Stimulated activated naive CD8-positive, alpha-beta T cell treated with anti-CD3 and anti-CD28 coated beads, Interleukin-15, Interleukin-2, amounts not matched to agents 100 U/mL and 50 U/mL, for 24 hours (primary cell): ENCODE results near the gene APPBP2.
A peak's percentile ranks its signal among the peaks of the same experiment; 100 is the strongest.
"Not testable (repeated sequence)": the region's sequence is repeated elsewhere in the genome, so short reads cannot be mapped to it uniquely, and the experiment has no call there.

Experiments used
- ATAC-seq: fragments of 150-1000 bp; cut with Tn5 transposase; one replicate; pipeline ENCODE4 v1.10.0; 2021
- DNase-seq: peaks from one replicate; pipeline ENCODE4 v3.0.0; 2021

APPBP2 gene

DNA sequence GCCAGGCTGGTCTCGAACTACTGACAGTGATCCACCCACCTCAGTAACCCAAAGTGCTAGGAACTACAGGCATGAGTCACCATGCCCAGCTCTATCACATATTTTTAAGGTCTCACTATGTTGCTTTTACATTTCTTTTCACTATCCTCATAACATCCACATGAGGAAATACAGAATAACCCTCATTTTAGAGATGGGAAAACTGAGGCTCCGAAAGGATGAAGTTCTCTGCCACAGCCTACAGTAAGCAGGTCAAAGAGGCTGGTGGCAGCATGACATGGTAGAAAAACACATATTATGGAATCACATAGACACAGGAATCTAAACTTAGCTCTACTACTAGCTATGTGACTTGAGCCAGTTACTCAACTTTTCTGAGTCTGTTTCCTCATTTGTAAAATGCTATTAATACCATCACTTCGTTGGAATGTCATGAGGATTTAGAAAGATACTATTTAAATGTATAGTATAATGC lies 32.2 kb downstream of the APPBP2 start:
- DNase-seq = no peak
- ATAC-seq = no peak

DNA sequence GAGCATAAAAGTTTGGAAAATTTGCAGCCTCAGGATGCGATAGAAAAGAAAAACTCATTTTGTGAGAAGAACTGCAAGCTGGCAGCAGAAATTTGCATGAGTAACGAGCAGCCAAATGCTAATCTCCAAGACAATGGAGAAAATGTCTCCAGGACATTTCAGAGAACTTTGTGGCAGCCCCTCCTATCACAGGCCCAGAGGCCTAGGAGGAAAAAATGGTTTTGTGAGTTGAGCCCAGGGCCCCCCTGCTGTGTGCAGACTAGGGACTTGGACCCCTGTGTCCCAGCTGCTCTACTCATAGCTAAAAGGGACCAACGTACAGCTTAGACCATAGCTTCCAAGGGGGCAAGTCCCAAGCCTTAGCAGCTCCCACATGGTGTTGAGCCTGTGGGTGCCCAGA lies 34.3 kb downstream of the APPBP2 start:
- no peak for ATAC-seq
- no peak for DNase-seq

DNA sequence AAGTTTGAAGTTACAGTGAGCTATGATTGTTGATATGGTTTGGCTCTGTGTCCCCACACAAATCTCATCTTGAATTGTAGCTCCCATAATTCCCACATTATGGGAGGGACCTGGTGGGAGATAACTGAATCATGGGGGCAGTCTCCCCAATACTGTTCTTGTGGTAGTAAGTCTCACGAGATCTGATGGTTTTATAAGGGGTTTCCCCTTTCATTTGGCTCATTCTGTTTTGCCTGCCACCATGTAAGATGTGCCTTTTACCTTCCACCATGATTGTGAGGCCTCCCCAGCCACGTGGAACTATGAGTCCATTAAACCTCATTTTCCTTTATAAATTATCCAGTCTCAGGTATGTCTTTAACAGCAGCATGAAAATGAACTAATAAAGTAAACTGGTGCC lies 35.4 kb downstream of the APPBP2 start:
- DNase-seq = not testable (repeated sequence)

DNA sequence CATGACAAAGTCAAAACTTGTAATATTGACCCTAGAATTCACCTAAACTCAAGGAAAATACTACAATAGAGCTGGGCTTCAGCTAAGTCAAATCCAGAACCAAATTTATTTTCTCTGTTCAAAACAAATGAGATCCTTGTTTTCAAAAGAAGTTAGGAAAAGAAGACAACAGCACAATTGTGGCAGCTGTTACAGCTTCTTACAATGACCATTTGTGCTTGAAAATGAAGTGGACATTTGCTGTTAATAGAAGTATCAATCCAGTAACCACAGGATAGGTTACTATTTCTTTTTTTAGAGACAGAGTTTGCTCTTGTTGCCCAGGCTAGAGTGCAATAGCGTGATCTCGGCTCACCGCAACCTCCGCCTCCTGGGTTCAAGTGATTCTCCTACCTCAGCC lies 44.4 kb downstream of the APPBP2 start:
- no peak for ATAC-seq

More for the DNA sequence above, 35.4 kb downstream of the APPBP2 start:
- not testable (repeated sequence) for ATAC-seq

DNA sequence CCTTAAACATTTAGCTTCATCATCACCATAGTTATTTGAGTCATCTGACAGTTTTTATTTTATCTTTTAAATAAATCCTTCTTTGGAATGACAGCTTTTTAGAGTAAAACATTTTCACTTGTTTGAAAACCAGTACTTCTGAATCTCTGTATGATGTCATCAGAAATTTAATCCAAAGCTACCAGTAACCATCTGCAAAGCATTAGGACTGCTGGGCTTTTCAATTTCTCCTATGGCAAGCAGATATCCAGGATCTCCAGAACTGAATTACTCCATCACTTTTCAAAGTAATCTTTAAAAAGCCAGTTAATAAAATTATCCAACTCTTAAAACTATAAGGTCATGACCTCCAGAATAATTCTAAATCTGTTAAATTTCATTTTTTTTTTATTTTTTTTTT lies 52.3 kb downstream of the APPBP2 start:
- ATAC-seq (no peak), DNase-seq (no peak)

More for the DNA sequence above, 44.4 kb downstream of the APPBP2 start:
- no peak for DNase-seq

DNA sequence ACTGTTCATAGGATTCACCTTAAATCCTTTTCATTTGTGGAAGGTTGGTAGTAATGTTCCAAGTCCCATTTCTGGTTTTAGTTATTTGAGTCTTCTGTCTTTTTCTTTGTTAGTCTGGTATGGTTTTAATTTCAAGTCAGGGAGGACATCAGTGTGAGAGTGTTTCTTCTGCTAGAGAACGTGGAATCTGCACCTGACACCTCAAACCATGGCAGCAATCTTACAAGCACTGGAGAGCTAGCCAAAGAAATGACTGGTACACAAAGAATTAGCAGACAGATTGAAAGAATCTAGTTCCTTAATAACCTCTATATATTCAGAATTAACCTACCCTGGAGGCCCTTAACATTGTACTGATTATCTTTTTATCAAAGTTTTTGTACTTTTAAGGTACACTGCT lies 53.6 kb downstream of the APPBP2 start:
- DNase-seq (no peak), ATAC-seq (no peak)

DNA sequence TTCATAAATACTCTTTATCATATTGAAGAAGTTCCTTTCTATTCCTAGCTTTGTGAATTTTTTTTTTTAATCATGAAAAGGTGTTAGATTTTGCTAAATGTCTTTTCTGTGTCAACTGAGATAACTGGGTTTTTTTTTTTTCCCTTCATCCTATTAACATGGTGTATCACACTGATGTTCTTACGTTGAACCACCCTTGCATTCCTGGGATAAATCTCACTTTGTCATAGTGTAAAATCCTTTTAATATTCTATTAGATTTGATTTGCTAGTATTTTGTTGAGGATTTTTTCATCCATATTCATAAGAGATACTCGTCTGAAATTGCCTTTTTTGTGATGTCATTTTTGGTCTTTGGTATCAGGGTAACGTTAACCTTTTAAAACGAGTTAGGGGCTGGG lies 54.6 kb downstream of the APPBP2 start:
- DNase-seq (no peak), ATAC-seq (no peak)

DNA sequence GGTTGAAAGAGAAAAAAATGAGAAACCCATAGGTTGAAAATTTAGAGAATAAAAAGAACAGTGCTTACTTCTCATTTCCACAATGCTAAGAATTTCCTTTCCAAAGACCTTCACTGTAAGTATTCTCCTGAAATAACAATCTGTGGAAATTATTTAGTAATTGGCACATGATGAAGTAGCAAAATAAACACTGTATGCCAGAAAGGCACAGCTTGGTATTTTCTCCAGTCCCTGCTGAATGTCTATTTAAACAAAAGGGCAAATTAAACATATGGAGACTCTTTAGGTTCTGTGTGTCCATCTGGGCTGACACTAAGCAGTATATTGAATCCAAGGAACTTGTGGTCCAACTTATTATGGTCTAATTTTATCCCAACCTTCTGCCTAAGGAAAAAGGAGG lies 57.7 kb downstream of the APPBP2 start:
- no peak for DNase-seq
- ATAC-seq = no peak

DNA sequence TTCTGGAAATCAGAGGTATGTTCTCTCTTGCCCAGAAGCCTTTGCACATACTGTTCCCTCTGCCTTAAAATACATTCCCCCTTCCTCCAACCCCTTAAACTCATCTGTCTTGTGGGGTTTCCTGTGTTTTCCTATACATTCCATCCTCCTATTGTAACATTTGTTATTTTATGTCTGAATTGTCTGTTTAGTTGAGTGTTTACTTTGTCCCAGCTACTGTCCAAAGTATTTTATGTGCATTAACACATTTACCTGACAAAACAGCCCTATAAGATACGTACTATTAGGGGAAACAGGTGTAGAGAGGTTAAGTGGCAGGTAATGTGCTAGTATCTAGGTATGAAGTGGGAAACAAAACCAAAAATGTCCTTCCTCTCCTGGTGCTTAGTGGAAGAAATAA lies 61.7 kb downstream of the APPBP2 start:
- DNase-seq = no peak
- ATAC-seq = no peak

DNA sequence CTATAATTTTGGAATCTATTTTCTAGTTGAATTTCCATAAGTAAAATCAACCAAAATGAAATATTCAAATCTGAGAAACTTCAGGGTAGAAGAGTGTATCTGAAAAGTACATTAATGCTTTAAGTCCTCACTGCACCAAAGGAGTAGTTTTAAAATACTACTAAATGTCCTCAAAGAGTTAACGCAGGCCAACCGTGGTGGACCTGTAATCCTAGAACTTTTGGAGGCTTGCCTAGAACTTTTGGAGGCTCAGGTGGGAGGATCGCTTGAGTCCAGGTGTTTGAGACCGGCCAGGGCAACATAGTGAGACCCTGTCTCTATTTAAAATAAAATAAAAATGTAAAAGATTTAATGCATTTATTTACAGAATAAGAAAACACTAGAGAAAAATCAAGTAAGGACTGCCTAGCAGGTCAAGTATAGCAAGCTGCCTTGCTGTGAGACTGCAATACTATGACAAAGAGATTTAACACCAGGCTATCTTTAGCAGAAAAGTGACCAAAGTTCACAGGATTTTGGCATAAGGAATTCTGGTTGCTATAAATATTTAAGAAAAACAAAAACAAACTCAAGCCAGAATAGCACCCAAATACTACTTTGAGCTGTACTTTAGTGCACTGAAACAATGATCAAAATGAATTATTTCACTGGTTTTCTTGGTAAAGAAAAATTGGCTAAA lies 62.7 kb downstream of the APPBP2 start:
- ATAC-seq = no peak
- DNase-seq = no peak

DNA sequence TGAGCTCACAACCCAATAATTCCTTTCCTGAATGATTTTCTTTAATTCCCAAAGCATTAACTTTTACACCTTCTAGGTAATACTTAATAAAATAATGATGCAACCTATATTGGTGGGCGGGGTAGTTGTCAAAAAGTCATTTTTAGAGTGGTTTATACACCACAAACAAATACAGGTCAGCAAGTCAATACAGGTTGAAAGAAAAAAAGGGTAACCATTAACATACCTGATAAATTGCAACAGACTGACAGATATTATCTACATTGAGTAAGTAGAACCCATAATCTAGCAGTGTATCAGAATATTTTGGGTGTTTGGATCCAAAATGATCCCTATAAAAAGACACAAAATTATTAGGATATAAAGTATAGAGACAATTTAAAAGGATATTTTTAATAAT lies 64.5 kb downstream of the APPBP2 start:
- no peak for ATAC-seq
- no peak for DNase-seq

DNA sequence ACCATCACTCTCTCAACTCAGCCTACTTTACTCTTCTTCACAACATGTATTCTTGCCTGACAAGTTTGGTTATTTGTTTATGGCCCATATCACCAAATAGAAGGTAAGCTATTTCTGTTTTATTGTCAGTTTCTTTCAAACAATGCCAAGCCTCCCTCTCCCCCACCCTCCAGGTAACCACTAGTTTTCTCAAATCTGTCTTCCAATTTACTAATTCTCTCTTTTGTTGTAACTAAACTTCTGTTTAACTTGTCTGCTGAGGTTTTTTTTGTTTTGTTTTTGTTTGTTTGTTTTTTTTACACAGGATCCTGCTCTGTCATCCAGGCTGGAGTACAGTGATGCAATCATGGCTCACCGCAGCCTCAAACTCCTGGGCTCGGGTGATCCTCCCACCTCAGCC lies 68.9 kb downstream of the APPBP2 start:
- DNase-seq = no peak
- ATAC-seq = no peak

DNA sequence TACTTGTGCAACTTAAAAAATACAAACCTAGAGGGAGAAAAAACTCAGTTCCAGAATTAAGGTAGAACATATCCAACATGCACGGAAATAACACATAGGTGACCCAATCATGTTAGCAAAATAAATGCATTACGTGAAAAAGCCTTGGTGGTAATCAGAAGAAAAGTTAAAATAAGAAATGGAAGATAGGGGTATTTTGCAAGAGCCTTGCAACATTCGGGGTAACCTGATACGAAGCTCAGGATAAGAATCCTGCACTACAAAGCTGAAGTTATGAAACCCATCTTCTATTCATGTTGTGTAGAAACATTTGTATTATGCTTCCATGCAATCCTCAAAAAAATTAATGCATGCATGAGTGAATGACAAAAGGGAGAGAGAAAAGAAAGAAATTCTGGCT lies 70.7 kb downstream of the APPBP2 start:
- DNase-seq (no peak), ATAC-seq (no peak)

DNA sequence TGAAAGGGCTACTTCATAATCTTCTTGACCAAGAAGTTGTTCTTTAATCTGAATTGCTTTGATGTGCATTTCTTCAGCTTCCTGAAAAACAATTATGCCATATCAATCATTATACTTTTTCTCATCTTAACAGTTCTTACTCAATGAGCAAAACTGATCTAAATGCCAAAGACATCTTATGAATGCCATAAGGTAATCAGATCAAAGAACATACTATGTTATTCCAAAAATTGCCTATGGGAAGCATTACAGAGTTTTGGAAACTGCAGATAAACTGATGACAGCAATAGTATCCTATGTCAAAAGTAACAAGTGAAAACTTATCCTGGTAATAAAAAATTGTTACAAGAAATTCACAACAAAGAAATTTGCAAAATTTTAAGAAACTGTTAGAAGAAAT lies 74.1 kb downstream of the APPBP2 start:
- ATAC-seq (no peak), DNase-seq (no peak)

DNA sequence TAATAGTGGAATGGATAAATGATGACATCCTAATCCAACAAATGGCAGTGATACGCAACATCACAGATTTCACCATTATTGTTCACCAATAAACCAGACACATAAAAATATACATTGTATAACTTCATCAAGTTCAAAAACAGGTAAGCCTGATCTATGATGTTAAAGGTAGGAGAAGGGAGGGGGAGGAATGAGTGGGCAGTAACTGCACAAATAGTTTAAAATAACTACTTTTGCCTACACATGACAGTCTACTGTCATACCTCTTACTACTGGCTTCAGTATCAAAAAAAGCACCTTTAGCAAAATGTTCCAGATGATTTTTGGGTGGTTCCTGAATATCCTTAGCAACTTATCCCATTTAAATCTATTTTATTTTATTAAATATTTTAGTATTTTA lies 75.0 kb downstream of the APPBP2 start:
- ATAC-seq (no peak), DNase-seq (no peak)

DNA sequence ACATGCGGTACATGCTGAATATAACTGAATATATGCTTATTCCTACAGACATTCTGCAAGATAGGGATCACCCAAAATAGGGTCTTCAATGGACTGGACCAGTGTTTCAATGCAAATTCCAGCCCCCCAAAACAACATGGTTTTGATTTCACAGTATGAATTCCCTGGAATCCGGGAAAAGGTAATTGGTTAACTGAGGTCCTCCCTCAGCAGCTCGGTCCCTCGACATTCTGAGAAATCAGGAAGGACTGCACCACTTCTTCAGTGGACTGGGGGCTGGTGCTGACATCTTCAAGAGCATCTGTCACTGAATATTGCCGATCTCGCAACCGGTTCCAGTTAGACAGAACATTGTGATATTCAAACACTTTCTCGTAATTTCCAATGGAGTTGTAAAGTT lies 78.7 kb downstream of the APPBP2 start:
- DNase-seq = no peak
- ATAC-seq = no peak

DNA sequence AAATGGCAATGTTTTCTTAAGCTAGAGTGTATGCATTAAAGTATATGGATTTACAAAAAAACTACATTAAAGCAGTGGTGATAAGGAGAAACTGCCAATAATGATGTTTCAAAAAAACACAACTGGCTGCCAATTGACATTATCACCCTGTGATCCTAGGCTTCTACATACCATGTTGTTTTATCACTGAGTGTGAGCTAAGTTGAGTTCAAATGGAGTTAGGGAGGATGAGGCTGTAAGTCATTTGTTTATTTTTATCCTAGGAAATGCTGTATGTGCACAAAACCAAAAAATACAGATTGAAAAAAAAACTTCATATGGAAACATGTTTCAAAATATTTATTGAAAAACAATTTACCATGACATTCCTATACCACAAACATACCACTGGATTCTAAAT lies 80.9 kb downstream of the APPBP2 start:
- DNase-seq = no peak
- ATAC-seq = no peak

DNA sequence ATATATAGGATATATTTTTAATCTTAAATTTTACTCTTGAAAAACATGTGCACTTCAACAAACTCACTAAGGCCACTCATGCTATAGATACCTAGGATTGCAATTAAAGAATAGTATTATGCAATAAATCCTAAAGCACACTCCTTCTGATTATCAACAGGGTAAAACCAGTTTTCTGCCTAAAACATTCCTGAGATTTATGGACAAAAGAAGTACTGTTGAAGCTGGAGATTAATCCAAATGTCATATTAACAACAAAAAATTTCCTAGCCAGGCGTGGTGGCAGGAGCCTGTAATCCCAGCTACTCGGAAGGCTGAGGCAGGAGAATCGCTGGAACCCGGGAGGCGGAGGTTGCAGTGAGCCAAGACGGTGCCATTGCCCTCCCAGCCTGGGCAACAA lies 82.3 kb downstream of the APPBP2 start:
- ATAC-seq (no peak), DNase-seq (no peak)

DNA sequence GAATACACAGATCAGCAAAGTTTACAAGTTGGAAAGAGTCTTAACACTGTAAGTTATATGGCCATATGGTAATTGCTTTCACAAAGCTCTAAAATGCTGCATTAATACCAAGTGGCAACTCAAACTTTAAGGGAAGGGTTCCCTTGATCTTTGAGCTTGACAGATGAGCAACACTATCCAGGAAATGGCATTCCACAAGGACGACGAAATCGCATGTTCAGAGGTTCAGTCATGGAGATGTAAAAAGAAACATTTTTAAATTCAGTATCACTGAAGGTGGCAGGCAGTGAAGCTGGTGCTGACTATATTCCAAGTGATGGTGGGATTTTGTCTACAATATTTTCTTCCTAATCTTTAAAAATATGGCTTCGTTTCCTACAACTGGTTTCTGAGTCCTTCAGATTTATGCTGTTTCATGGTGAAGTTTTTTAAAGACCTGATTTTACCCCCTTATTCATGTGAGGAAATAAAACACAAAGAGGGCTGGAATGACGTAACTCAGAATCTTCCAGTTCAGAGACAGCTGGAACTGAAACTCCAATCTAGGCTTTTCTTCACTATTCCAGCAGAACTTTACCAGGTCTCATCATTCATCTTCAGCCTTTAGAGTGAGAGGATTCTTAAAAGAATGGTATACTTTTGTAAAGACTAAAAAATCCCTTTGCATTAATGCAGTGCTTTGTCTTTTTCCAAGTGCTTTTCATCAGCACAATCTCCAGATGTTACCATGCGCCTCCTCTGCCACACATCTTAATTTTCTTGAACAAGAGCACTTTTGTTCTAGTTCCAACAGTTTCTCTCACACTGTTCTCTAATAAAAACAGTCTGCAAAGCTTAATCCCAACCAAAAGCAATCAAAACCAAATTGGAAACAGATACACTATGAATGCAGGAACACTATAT lies 83.5 kb downstream of the APPBP2 start:
- DNase-seq (no peak), ATAC-seq (no peak)

DNA sequence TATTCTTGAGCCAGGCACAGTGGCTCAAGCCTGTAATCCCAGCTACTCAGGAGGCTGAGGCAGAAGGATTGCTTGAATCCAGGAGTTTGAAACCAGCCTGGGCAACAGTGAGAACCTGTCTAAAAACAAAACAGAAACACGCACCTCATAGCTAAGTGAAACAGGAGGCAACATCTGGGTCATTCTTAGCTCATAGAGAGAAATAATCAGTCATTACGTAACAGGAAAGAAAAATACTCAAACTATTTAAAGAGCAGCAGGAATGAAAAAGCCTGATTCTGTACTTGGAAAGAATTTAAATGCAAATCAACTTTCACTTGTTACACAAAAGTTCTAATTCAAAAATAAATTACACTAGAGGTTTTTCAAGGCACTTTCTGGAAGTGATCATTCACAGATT lies 86.5 kb downstream of the APPBP2 start:
- ATAC-seq (no peak), DNase-seq (no peak)

DNA sequence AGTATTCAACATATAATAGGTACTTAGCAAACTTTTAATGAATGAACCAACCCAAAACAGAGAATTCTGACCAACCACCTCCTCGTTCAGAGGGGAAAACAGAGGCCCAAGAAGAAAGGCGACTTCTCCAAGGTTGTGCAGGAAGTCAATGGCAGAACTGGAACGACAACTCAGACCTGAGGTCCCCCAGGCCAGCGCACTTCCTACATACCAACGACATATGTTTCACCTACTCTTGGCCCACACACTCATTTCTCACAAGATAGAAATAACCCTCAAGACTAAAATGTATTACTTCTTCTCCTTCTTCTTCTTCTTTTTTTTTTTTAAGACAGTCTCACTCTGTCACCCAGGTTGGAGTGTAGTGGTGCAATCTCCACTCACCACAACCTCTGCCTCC lies 89.4 kb downstream of the APPBP2 start:
- DNase-seq (no peak), ATAC-seq (no peak)

DNA sequence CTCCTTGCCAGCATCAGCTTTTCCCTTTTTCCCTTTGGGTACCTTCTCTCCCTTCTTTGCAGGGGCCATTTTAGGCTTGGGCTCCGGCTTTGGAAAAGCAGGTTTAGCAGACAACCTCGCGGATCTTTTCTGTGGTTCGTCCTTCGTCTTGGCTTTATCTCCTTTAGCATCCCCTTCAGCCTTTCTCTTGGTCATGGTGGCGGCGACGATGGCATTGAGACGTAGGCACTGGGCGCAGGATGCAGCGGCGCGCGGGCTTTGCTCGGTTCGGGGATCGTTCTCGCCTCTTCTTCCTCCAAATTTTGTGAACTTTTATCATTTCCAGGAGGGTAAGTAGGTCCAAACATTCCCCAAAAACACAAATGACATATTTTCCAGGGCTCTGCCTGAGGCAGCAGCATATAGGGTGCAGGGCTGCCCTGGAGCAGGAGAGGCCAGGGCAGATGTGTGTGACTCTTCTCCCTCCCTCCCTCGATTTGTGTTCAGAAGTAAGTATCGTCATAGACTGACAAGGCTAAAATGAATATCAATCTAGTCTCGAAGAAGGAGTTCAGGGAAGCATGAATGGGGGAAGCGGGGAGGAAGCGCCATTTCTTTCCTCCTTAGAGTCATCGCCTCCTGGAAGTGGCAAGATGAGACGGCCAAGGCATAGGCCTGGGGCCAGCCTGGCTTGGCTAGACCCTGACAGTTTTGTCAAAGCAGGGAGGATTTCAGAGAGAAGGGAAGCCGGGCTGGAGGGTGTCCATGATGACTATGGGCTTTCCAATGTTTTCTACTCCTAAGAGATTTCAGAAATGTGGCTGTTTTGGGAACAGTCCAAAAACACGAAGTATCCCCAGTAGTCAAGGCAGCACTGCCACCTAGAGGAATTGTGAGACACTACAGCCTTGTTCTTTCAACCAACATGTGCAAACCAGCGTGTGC lies 90.5 kb downstream of the APPBP2 start:
- ATAC-seq (peak; percentile 55), DNase-seq (peak; percentile 47)
